ENCODE data around the gene SYCE3.

The SYCE3 gene

GRCh38 chr22:50597097-50597496, 34.4 kb upstream of the SYCE3 start:
- no peak overlapping the region for H3K4me3 ChIP-seq (ENCODE audit: low read length)
- H3K36me3 ChIP-seq (ENCODE audit: insufficient read depth, low read length): no peaks in the 10 kb centered on the region
- H3K27me3 ChIP-seq (ENCODE audit: control insufficient read depth, insufficient read depth, low read length): peaks cover 15% of the 10 kb centered on the region
- no peaks in the 10 kb centered on the region for H3K9me3 ChIP-seq (replicated peaks; ENCODE audit: low read length)
- H3K4me1 ChIP-seq (ENCODE audit: control insufficient read depth, insufficient read depth, low read length): no peaks in the 10 kb centered on the region
- no peak overlapping the region for H3K9ac ChIP-seq (ENCODE audit: low read depth, low read length)
- no peak overlapping the region for H3K4me2 ChIP-seq (ENCODE audit: low read length)

- Histone ChIP-seq H3K9ac (ENCODE audit: low read depth, low read length) (no peak overlapping the region), H3K4me2 (ENCODE audit: low read length) (no peak overlapping the region), H3K4me3 (ENCODE audit: low read length) (no peak overlapping the region), H3K36me3 (ENCODE audit: insufficient read depth, low read length) (no peaks in the 10 kb centered on the region), H3K9me3 (replicated peaks; ENCODE audit: low read length) (no peaks in the 10 kb centered on the region), H3K27me3 (ENCODE audit: control insufficient read depth, insufficient read depth, low read length) (peaks cover 4% of the 10 kb centered on the region), H3K4me1 (ENCODE audit: control insufficient read depth, insufficient read depth, low read length) (no peaks in the 10 kb centered on the region)
Observed at GRCh38 chr22:50595189-50595588, 32.5 kb upstream of the SYCE3 start.

- Histone ChIP-seq H3K27me3 (ENCODE audit: control insufficient read depth, insufficient read depth, low read length) (no peaks in the 10 kb centered on the region), H3K4me1 (ENCODE audit: control insufficient read depth, insufficient read depth, low read length) (peaks cover 5% of the 10 kb centered on the region), H3K4me3 (ENCODE audit: low read length) (no peak overlapping the region)
Observed at GRCh38 chr22:50587407-50587806, 24.7 kb upstream of the SYCE3 start.

GRCh38 chr22:50586416-50586815, 23.7 kb upstream of the SYCE3 start:
- Histone ChIP-seq H3K9me3 (replicated peaks; ENCODE audit: low read length) (no peaks in the 10 kb centered on the region), H3K36me3 (ENCODE audit: insufficient read depth, low read length) (no peaks in the 10 kb centered on the region), H3K9ac (ENCODE audit: low read depth, low read length) (no peak overlapping the region), H3K4me2 (ENCODE audit: low read length) (no peak overlapping the region), H3K4me3 (ENCODE audit: low read length) (no peak overlapping the region), H3K27me3 (ENCODE audit: control insufficient read depth, insufficient read depth, low read length) (no peaks in the 10 kb centered on the region), H3K4me1 (ENCODE audit: control insufficient read depth, insufficient read depth, low read length) (peaks cover 10% of the 10 kb centered on the region)

More at GRCh38 chr22:50587407-50587806, 24.7 kb upstream of the SYCE3 start:
- H3K4me2 ChIP-seq (ENCODE audit: low read length): no peak overlapping the region
- no peaks in the 10 kb centered on the region for H3K36me3 ChIP-seq (ENCODE audit: insufficient read depth, low read length)
- no peaks in the 10 kb centered on the region for H3K9me3 ChIP-seq (replicated peaks; ENCODE audit: low read length)
- no peak overlapping the region for H3K9ac ChIP-seq (ENCODE audit: low read depth, low read length)

- Histone ChIP-seq H3K4me3 (ENCODE audit: low read length) (no peak overlapping the region), H3K27me3 (ENCODE audit: control insufficient read depth, insufficient read depth, low read length) (no peaks in the 10 kb centered on the region), H3K4me1 (ENCODE audit: control insufficient read depth, insufficient read depth, low read length) (peaks cover 12% of the 10 kb centered on the region), H3K36me3 (ENCODE audit: insufficient read depth, low read length) (peaks cover 3% of the 10 kb centered on the region), H3K9ac (ENCODE audit: low read depth, low read length) (no peak overlapping the region), H3K4me2 (ENCODE audit: low read length) (no peak overlapping the region), H3K9me3 (replicated peaks; ENCODE audit: low read length) (no peaks in the 10 kb centered on the region)
Observed at GRCh38 chr22:50585781-50586180, 23.1 kb upstream of the SYCE3 start.

GRCh38 chr22:50585238-50585637, 22.5 kb upstream of the SYCE3 start:
- H3K9me3 ChIP-seq (replicated peaks; ENCODE audit: low read length): no peaks in the 10 kb centered on the region
- peaks cover 5% of the 10 kb centered on the region for H3K36me3 ChIP-seq (ENCODE audit: insufficient read depth, low read length)
- no peak overlapping the region for H3K4me3 ChIP-seq (ENCODE audit: low read length)
- H3K4me2 ChIP-seq (ENCODE audit: low read length): no peak overlapping the region
- no peak overlapping the region for H3K9ac ChIP-seq (ENCODE audit: low read depth, low read length)
- no peaks in the 10 kb centered on the region for H3K27me3 ChIP-seq (ENCODE audit: control insufficient read depth, insufficient read depth, low read length)
- H3K4me1 ChIP-seq (ENCODE audit: control insufficient read depth, insufficient read depth, low read length): peaks cover 12% of the 10 kb centered on the region

GRCh38 chr22:50584106-50585096, 21.7 kb upstream of the SYCE3 start:
- Histone ChIP-seq H3K9ac (ENCODE audit: low read depth, low read length) (no peak overlapping the region), H3K4me3 (ENCODE audit: low read length) (peak overlapping the region; percentile 85), H3K9me3 (replicated peaks; ENCODE audit: low read length) (no peaks in the 10 kb centered on the region), H3K36me3 (ENCODE audit: insufficient read depth, low read length) (peaks cover 7% of the 10 kb centered on the region), H3K27me3 (ENCODE audit: control insufficient read depth, insufficient read depth, low read length) (no peaks in the 10 kb centered on the region), H3K4me1 (ENCODE audit: control insufficient read depth, insufficient read depth, low read length) (peaks cover 12% of the 10 kb centered on the region), H3K4me2 (ENCODE audit: low read length) (peak overlapping the region; percentile 95)

GRCh38 chr22:50583294-50583861, 20.7 kb upstream of the SYCE3 start:
- Histone ChIP-seq H3K9ac (ENCODE audit: low read depth, low read length) (peak overlapping the region; percentile 99), H3K36me3 (ENCODE audit: insufficient read depth, low read length) (peaks cover 7% of the 10 kb centered on the region), H3K4me3 (ENCODE audit: low read length) (peak overlapping the region; percentile 85), H3K9me3 (replicated peaks; ENCODE audit: low read length) (no peaks in the 10 kb centered on the region), H3K4me1 (ENCODE audit: control insufficient read depth, insufficient read depth, low read length) (peaks cover 22% of the 10 kb centered on the region), H3K27me3 (ENCODE audit: control insufficient read depth, insufficient read depth, low read length) (no peaks in the 10 kb centered on the region), H3K4me2 (ENCODE audit: low read length) (peak overlapping the region; percentile 95)

- Histone ChIP-seq H3K4me2 (ENCODE audit: low read length) (peak within 1 kb of the TSS; percentile 95), H3K4me3 (ENCODE audit: low read length) (peak within 1 kb of the TSS; percentile 96), H3K9ac (ENCODE audit: low read depth, low read length) (peak within 1 kb of the TSS; percentile 99), H3K9me3 (replicated peaks; ENCODE audit: low read length) (no peaks in the 10 kb centered on the region), H3K4me1 (ENCODE audit: control insufficient read depth, insufficient read depth, low read length) (peaks cover 26% of the 10 kb centered on the region), H3K27me3 (ENCODE audit: control insufficient read depth, insufficient read depth, low read length) (no peaks in the 10 kb centered on the region), H3K36me3 (ENCODE audit: insufficient read depth, low read length) (peaks cover 7% of the 10 kb centered on the region)
Observed at GRCh38 chr22:50582493-50583293, 20.0 kb upstream of the SYCE3 start, which contains the start of gene CHKB. Gene CHKB, minus strand, starts transcription at chr22:50582849. Its CDS starts 68 bp downstream, at chr22:50582781.

GRCh38 chr22:50581950-50582492, 19.3 kb upstream of the SYCE3 start:
- H3K4me1 ChIP-seq (ENCODE audit: control insufficient read depth, insufficient read depth, low read length): peaks cover 26% of the 10 kb centered on the region
- peak overlapping the region; percentile 95 for H3K4me2 ChIP-seq (ENCODE audit: low read length)
- no peaks in the 10 kb centered on the region for H3K27me3 ChIP-seq (ENCODE audit: control insufficient read depth, insufficient read depth, low read length)
- H3K4me3 ChIP-seq (ENCODE audit: low read length): peak overlapping the region; percentile 96
- H3K9me3 ChIP-seq (replicated peaks; ENCODE audit: low read length): no peaks in the 10 kb centered on the region
- H3K36me3 ChIP-seq (ENCODE audit: insufficient read depth, low read length): peaks cover 7% of the 10 kb centered on the region
- peak overlapping the region; percentile 99 for H3K9ac ChIP-seq (ENCODE audit: low read depth, low read length)

All from skeletal muscle satellite cell (primary cell).